Dedifferentiated amniotic fluid mesenchymal stem cell (primary cell): Measurements from ENCODE around the gene OTOG.

ENCODE experiments used
- DNase-seq: peaks from one replicate; pipeline ENCODE4 v3.0.0-alpha.2; 2016; ENCODE audit errors: extremely low spot score

Gene OTOG, protein sequence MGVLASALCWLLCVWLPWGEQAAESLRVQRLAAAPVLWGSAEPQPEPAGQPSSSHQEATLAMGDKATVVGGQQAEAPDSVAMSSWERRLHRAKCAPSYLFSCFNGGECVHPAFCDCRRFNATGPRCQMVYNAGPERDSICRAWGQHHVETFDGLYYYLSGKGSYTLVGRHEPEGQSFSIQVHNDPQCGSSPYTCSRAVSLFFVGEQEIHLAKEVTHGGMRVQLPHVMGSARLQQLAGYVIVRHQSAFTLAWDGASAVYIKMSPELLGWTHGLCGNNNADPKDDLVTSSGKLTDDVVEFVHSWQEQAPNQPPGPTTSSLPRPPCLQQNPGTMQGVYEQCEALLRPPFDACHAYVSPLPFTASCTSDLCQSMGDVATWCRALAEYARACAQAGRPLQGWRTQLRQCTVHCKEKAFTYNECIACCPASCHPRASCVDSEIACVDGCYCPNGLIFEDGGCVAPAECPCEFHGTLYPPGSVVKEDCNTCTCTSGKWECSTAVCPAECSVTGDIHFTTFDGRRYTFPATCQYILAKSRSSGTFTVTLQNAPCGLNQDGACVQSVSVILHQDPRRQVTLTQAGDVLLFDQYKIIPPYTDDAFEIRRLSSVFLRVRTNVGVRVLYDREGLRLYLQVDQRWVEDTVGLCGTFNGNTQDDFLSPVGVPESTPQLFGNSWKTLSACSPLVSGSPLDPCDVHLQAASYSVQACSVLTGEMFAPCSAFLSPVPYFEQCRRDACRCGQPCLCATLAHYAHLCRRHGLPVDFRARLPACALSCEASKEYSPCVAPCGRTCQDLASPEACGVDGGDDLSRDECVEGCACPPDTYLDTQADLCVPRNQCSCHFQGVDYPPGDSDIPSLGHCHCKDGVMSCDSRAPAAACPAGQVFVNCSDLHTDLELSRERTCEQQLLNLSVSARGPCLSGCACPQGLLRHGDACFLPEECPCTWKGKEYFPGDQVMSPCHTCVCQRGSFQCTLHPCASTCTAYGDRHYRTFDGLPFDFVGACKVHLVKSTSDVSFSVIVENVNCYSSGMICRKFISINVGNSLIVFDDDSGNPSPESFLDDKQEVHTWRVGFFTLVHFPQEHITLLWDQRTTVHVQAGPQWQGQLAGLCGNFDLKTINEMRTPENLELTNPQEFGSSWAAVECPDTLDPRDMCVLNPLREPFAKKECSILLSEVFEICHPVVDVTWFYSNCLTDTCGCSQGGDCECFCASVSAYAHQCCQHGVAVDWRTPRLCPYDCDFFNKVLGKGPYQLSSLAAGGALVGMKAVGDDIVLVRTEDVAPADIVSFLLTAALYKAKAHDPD (N-terminal part only)

DNA sequence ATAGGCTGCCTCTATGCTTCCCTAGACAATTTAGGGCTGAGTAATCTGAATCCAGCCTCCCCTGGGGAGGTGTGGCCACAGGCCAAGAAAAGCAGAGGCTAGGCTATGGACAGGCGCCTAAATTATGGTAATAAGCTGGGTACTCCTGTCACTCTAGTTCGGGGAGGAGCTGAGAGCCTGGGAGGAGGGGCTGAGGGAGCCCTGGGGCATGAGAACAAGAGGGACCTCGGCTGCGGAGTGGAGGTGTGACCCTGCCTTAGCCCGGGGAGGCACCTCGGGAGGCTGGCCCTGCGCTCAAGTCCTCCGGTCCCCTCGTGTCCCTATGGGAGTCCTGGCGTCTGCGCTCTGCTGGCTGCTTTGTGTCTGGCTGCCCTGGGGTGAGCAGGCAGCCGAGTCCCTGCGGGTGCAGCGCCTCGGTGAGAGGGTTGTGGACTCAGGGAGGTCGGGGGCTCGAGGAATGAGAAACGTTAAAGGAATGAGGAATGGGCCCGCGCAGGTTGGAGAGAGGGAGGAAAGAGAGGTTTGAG lies at the start of gene OTOG:
OTOG (plus strand) TSS at position 209 of the 527 bp plus-strand sequence; CDS start at position 323, 114 bp downstream.
- DNase-seq, result no peak

DNA sequence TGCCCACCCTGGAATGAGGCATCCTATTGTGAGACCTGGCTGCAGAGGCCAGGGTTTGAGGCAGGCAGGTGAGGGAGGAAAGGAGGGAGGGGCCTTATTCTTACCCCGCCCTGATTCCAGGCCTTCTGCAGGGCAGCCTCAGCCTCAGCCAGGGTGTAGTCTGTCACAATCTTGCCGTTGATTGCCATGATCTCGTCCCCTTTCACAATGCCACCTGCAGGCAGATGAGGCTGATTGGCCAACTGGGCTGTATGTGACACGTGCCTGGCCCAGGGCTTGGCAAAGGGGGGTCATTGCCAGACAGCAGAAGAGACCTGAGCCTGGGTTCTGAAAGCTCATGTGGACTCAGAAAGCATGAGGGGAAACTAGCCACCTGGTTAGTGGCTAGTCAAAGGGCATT lies 49.0 kb upstream of the OTOG start:
- DNase-seq, result no peak

DNA sequence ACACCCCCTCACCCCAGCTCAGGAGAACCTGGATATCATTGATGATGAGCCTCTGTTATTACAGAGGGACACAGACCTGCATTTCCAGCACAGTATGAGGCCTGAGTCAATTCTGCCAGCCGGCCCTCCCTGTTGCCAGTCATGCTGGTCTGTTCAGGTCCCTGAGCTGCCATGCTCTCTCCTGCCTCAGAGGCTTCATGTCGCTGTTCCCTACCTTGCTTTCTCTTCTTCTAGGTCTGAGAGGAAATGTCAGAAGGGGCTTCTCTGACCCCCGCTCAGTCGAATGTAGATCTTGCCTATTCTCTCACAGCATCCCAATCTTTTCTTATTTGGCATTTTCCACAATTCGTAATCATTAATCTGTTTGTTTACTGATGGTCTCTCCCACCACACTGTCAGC lies 48.6 kb upstream of the OTOG start:
- DNase-seq, result no peak

DNA sequence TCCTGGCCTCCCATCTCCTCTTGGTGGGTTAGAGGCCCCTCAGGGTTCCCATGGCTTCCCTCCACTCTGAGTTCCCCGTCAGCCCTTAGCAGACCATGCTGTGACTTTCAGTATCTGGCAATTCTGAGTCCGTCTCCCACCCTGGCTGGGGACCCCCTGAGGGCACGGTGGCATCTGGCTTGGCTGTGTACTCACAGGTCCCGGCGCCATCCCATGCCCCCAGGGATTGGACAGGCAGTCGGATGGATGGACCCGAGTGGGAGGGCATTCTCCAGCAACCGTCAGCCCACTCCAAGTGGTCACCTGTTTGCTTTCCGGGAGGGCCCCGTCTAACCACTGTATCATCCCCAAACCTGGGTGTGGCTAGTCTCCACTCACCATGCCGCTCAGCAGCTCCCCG lies 46.4 kb upstream of the OTOG start:
- DNase-seq, result no peak

DNA sequence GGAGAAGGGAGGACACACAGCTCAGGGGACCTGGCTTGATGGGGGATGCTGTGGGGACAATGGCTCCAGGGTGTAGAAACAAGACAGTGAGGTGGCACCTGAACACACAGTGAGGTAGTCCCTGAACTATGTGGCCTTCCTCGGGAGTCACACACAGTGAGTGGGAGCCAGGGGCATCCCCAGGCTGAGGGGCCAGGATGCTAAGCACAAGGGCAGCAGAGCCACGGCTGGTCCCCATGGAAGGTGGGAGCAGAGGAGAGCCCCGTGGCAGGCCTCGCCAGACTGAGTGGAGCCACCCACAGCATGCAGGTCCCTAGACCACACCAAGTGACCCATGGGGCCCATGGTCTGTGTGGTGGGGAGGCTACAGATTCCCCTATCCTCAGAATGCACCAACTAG lies 44.4 kb upstream of the OTOG start:
- DNase-seq, result no peak

DNA sequence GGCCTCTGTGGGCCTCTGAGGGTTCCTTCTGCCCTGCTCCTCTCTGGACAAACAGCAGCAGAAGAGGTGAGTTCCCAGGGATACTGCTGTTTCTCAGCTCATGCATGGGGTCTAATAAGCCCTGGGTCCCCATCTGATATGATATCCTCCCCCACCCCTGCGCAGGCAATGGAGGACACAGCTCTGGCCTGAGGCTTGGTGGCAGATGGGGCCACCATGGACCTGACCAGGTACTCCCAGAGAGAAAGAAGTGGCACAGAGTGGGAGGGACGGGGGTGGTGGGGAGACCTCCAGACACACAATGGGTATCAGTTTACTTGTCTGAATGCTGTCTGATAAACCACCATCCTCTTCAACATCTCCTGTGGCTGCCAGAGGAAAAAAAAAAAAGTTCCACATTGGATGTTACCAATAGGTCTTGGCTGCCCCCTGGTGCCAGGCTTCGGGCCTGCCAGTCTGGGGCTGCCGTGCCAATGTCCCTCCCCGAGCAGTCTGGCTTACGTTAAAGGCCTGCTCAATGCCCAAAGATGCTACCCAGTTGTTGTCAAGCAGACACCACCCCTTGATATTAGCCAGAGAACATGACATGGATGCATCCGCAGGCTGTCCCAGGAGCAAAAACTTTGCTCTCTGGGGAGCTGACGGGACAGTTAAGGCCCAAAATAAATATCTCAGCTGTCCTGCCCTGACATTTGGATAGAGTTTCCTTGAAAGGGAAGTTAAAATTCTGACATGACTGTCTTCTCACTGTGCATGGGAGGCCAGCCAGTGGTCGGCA lies 42.5 kb upstream of the OTOG start:
- DNase-seq, result peak; percentile 68

DNA sequence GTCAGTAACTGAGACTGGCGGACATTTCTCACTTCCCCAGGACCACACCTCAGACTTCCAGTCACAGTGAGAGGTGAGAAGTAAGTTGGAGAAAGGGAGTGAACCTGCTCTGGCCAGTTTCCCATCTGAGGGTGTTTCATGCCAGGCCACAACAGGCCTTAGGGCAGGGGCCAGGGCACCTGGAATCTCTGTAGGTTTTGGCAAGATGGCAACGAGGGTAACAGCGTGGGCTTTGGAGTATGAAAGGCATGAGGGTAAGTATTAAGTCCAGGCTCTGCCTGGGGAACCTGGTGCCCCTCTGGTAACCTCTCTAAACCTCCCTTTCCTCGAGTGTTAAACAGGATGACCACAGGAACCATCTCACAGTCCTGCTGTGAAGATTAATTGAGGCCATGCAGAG lies 41.9 kb upstream of the OTOG start:
- no peak for DNase-seq

DNA sequence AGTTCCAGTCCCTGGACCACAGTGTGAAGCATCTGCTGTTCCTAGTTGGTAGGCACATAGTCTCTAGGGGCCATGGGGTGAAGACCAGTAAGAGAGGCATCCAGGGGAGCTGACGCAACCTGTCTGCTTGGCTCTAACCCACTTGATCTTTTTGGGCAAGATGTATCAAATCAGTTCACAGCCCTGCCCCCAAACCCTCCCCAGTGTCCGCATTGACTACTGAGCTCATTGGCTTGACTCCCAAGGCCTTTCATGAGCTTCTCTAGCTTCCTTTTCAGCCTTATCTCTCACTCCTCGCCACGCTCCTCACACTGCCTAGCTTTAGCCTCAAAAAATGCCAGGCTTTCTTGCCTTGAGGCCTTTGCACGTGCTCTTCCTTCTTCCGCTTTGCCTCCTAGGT lies 40.7 kb upstream of the OTOG start:
- DNase-seq, result no peak

DNA sequence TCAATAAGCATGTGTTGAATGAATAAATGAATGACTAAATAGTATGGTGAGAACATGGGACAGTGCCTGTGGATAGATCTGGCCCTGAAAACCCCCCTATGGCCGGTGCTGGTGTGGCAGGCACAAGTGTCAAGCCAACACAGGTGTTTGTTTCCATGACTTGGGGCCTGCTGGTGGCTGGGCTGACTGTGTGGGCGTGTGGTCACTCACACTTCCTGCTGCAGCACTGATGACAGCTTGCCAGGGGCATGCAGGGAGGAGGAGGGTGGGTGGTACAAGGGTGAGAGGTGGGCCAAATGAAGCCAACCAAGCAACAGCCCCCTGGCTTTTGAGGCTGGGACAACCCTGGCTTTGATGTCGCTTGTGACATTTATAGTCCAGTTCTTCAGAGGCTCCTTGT lies 40.1 kb upstream of the OTOG start:
- no peak for DNase-seq

DNA sequence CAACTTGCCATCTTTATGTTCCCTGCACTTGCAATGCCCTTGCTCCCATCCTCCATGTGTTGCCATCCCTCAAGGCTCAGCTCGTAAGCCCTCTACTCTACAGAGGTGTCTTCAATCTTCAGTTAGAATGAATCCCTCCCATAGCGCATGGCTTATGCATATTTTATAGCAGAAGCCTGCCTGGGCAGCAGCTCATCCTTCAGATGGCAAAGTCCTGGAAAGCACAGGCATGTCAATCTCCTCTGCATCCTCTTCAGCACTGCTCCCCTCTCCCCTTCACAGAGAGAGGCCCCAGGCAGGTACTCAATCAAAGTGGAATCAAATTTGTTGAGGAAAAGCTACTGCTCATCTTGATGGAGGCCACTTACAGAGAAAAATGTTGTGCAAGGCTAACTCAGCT lies 39.3 kb upstream of the OTOG start:
- no peak for DNase-seq

DNA sequence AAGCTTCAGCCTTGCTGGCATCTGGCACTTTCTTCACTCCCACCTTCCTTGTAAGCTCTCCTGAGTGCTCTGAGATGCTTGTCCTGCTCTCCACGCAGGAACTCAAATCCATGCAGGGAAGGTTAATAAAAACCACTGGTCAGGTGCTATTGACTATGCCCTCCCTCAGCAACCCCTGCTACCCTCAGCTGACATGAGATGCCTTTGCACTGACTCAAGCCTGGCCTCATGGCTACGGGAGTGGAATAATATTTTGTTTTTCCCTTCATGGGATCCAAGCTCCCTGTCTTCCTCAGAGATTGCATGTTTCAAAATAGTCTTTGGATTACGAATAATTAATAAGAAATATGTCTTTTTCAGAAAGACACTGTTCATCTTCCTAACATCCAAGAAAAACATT lies 38.8 kb upstream of the OTOG start:
- no peak for DNase-seq

DNA sequence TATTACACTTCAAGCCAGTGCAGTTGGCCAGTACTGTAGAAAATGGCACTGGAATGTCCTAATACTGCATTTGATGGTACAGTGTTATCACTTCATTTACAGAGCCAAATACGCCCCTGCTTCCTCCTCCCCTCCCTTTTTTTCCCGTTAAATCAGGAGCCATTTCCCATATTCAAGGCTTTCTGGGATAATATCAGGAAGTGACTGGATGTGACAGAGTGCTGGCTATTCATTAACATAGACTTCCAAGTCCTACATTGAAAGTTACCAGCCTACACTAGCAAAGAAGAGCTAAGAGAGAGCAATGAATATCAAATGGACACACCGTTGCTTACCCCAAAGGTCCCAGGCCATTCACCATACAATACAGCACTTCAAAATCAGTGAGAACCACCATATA lies 38.3 kb upstream of the OTOG start:
- no peak for DNase-seq

DNA sequence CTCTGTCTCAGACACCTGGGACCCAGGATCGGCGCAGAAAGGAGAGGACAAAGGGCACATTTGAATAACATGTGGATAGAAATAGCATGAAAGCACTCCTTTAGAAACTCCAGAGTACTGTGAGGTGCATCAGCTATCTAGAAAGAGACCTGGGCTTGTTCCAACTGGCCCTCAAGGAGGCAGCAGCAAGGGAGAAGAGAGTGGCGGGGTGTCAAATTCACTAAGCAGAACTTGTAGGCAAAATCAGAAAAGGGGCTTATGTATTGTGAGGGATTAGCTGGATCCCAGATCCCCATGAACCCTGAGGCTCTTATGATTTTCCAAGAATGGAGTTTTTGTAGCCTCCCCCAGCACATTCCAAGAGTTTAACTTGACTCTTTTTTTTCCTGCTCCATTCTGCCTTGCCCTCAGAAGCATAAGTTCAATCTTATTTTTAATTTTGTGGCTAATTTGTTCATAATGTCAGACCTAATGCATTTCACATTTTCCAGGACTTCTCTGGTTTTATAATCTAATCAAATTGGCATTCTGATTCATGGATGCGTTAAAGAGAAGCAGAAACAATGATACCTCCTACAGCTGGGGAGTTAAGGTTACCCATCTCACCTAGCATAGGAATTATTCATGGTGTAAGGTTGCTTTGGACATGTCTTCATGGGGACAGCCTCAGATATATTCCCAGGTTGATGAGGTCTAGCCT lies 36.4 kb upstream of the OTOG start:
- DNase-seq, result no peak

DNA sequence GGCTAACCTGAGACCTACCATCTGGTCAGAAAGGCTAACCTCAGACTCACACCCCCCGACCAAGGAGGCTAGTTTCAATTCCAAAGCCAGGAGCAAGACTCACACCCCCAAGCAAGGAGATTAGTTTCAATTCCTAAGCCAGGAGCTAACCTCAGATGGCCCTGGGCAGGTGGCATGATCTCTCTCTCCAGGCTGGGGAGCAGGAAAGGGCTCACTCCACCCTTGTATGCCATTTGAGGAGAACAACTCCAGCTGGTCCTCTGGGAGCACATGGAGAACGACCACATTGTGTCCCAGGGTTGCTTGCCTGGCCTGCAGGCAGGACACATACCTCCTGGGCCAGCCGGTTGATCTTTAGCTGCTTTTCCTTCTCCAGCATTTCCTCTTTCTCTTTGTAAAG lies 35.5 kb upstream of the OTOG start:
- DNase-seq, result no peak

DNA sequence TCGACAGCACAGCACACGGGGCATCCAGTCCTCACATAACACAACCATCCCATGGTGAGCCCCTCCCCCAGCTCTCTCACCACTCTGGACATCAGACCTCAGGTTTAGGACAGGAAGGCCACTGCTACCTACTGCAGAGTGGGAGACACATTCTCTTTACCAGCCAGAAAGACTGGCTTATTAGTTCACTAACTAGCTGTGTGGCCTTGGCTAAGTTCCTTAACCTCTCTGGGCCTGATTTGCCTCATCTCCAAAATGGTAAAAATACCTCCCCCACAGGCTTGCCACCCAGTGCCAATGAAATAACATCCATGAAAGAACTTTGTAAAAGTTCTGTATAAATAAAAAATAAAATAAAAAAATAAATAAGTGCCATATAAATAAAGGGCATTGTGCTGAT lies 35.0 kb upstream of the OTOG start:
- DNase-seq, result no peak

DNA sequence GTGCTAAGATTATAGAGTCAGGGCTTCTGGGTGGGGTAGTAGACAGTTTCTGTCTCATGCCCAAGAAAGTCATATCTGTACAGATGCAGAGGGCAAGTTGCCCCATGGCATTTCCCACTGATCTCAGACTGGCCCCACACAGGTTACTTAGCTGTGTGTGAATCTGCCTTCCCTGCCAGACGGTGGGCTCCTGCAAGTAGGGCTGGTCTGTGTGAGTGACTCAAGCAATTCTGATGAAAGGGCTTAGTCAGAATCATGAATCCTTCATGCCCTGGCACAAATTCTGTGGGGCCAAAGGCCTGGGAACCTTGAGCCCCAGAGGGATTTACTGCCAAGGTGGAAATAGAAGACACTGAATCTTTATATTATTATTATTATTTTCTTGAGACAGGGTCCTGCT lies 33.2 kb upstream of the OTOG start:
- no peak for DNase-seq

DNA sequence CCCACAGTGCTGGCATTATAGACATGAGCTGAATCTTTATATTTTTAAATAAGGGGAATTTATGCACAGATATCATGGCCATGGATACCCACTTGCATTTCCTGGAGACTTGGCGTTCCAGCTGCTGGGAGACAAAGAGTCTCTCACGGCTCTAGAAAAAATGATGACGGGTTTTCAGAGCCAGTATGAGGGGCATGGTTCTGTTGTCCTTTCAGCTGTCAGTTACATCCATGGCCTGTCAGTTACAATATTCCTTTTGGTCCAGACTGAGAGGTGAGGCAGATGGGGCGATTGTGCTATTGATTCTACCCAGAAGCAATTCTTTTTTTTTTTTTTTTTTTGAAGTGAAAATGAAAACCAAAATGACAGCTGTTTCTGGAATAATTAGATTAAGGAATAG lies 32.6 kb upstream of the OTOG start:
- no peak for DNase-seq

DNA sequence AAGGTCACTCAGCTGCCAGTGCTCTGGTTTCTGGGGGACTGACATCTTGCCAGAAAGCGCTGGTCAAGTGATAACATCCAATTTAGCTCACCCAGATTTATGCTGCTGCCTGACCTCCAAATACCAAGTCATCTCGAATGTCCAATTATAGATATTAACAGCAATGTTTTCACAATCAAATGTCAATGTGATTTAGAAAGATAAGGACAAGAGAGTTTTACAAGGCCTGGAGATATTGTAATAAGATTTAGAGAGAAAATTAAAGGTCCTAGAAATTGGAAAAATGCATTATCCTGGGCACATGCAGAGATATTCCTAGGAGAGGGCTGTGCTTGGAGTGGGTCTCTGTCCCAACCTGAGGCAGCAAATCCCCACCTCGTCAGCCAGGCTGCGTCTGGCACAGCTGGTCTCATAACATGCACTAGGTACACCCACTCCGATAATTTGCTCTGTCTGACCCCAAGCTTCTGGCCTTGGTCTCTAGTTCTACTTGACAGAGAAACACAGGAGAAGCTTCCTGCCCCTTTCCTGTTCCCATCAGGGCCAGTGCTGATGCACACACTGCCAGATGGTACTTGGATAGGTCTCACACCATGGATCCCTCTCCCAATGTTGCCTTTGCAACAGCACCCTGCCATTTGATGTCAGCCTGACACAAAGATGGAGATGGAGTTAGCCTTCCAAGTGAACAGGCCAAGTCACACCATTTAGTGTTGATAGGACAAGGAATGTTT lies 31.4 kb upstream of the OTOG start:
- no peak for DNase-seq

DNA sequence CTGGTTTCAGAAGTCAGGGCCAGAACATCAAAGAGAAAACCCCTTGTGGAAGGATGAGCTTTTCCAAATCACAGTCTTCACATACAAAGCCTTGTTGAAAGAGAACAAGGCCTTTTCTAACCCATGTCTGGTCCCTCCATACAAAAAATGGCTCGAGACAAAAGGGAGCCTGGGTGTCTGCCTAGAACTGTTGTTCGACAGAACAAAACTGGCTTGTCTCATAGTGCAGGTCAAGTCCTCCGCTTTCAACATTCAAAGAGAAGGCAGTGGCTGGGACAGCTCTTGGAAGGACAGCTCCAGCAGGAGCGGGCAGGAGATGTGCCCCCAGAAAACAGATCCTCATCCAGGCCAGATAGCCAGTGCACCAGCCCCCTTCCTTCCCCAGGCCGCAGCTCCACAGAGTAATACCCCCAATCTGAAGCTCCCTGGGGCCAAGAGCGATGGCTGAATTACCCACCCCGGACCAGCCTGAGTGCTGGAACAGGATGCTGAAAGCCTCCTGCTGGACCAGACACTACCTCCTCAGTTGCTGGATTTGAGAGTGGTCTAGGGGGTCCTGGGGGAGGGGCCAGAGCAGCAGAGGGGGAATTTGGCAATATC lies 30.4 kb upstream of the OTOG start:
- no peak for DNase-seq
